ENCODE measurements around the gene TARBP2.
A peak's percentile ranks its signal among the peaks of the same experiment; 100 is the strongest.

The TARBP2 gene, protein sequence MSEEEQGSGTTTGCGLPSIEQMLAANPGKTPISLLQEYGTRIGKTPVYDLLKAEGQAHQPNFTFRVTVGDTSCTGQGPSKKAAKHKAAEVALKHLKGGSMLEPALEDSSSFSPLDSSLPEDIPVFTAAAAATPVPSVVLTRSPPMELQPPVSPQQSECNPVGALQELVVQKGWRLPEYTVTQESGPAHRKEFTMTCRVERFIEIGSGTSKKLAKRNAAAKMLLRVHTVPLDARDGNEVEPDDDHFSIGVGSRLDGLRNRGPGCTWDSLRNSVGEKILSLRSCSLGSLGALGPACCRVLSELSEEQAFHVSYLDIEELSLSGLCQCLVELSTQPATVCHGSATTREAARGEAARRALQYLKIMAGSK

DNA sequence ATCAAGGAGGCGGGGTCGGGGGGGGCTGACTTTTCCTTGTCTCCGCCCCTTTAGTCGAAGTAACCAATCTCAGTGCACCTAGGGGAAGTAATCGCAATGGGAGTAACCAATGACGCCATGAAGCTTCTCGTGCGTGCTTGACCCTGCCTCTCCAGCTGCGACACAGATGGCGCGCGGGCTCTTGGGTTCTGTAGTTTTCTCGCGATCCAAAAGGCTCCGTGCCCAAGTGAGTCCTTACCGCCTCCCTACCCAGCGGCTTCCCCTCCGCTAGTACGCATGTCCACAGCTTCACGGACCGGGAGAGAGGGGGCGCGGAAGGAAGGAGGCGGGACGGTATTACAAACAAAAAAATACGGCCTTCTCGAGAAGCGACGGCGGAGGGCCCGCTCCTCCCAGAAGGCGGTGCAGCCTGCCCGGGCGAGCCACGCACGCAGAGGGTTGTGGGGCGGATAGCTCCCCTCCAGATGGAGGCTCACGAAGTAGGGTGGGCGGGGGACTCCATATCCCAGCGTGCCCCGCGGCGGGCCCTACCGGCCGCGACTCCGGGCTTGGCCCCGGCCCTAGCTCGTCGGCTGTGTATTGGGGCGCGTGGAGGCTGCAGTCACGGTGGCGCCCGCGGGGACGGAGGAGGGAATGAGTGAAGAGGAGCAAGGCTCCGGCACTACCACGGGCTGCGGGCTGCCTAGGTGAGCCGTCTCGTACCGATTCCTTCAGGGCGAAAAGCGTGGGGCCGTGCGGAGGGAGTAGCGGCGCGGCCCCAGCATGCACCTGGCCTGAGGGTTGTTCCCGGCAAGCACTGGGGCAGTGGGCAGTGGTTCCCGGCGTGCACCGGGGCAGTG lies at the start of gene TARBP2:
Gene TARBP2, plus strand, starts transcription at position 508 of the 839 bp plus-strand sequence. Its CDS starts 126 bp downstream, at position 634.
- peak; percentile 91 to 98 (median 96) for DNase-seq (ENCODE audit: low read depth in 3 of 3)

DNA sequence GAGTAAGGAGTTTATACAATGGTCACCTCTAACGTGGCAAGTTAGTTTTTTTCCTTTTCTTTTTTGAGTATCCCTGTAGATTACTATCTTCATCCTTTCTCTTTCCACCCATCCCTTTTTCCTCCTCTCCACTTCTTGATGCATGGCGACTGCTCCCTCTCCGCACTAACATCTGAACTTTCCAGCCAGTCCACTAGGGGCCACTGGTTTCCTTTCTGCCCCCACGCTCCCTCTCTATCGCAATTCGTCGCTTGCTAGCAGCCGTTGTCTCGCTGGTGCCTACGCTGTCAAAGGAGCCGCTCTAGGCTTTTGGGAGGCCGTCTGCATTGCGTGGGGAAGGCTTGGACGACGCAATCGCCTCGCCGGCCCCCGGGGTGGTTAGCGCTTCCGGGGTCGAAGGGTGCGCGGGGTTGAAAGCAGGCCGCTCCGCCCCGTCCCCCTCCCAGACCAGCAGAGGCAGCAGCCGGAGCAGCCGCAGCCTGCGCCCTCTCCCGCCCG lies 49.4 kb upstream of the TARBP2 start, which contains the start of gene PCBP2:
Gene PCBP2, plus strand, starts transcription at position 442 of the 498 bp plus-strand sequence. CDS start 2,699 bp downstream, outside the sequence.
- DNase-seq (ENCODE audit: low read depth in 3 of 3) = peak; percentile 94 to 97 (median 95)

DNA sequence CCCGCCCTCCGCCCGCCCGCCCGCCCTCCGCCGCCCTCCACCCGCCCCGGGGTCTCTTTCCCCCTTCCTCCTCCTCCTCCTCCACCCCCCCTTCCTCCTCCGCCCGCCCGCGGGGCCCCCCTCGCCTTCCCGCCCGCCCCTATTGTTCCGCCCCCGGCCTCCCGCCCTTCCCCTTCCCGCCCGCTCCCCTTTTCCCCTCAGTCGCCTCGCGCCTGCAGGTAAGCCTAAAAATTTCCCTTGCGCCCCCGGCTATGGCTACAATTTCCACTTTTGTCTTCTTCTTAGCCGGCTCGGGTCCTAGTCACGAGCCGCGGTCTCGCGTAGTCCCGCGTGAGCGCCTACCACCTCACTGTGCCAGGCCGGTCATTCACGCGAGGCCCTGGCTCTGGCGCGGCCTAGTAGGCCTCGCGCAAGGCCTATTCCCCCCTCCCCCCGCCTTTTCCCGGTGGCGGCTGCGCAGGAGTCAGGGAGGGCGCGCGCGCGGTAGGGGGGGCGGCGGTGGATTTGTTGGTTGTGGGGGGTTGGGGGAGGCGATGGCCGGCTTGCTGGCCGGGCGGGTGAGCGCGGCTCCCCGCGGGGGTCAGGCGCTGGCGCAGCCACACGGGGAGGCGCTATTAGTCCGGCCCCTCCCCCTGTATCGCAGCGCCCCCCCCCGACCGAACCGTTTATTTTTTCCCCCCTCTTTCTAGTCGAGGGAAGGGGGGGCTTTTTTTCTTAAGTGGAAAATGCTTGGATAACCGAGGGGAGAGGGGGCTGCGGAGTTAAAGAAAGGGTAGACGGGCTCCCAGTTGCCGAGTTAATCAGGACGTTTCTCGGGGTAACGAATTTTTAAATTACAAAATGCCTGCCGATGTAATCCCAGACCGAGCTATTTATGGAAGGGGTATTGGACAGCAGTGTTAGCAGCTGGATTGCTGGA lies 48.7 kb upstream of the TARBP2 start:
- peak; percentile 51 to 66 (median 55) for DNase-seq (ENCODE audit: low read depth in 3 of 3)

DNA sequence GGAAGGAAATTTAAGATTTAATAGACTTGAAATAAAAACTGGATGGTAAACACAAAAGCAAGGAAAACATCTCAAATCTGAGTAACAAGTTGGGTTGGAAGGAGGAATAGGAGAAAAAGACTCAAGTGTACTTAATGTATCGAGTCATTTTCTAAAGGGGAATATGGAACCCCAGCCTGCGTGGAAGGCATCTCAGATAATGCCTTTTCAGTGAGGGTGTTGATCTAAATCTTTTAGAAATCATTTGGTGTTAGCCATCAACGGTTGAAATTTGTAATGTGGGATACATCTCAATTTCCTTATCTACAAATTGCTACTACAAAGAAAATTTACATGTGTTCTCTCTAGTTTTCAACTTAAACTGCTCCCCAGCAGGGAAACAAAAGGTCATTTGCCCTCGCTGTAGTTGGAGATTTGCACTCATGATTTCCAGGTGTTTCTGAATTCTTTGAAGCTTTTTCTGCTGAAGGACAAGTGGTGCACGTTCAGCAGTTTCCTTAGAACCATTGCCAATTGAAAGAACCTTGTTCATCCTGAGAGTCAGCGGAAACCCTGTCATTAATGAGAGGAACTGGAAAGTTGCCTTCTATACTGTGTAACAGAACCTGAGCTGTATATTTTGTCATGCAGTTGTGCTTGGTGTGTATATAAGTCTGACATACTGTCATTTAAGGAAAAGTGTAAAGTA lies 47.0 kb upstream of the TARBP2 start:
- DNase-seq (ENCODE audit: low read depth in 3 of 3) = no peak

DNA sequence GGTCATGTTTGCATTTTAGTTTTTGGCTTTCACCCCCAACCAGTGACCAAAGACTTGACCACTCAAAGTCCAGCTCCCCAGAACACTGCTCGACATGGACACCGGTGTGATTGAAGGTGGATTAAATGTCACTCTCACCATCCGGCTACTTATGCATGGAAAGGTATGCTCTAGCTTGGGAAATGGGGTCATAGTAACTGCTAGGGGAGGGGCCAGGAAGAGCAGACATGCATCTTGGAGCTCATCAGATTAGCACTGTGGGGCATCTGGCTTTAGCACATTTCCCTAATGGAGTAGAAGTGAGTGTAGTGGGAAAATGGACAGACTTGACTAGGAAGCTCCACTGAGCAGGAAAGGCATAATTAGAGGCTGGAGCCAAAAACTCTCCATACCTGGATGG lies 46.4 kb upstream of the TARBP2 start:
- DNase-seq (ENCODE audit: low read depth in 3 of 3) = no peak

DNA sequence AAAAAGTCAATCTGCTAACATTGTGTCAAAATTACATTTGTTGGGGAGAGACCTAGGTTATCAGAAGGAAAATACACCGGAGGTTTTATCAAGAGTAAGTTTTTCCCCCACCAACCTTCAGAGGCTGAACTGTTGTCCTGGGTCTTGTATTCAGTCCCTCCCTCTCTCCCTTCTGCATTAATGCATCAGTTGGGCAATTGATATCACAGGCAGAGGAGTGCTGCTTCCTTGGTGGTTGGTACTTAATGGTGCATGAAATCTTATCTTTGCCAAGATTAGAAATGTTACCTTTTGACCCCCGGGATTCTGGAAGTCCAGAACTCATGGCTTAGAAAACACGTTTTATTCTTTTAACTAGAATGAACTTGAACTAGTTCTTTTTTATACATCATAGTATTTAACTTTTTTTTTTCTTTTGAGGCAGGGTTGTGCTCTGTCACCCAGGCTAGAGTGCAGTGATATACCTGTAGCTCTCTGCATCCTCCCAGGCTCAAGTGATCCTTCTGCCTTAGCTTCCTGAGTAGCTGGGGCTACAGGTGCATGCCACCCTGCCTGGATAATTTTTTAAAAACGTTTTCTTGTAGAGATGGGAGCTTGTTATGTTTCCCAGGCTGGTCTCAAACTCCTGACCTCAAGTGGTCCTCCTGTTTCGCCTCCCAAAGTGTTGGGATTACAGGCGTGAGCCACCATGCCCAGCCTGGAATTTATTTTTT lies 44.3 kb upstream of the TARBP2 start:
- DNase-seq (ENCODE audit: low read depth in 3 of 3) = no peak

DNA sequence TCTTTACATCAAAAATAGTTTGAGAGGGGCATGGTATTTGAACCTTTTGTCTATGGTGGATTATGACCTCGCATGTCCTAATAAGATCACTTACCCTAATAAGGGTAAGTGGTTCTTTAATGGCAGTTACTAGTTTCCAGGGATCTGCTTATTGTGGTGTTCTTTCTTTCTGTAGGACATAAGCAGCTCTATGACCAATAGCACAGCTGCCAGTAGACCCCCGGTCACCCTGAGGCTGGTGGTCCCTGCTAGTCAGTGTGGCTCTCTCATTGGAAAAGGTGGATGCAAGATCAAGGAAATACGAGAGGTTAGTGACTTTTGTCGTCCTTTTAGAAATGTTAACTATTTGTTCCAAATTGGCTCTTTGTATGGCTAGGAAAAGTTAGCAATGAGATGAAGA lies 42.0 kb upstream of the TARBP2 start:
- no peak for DNase-seq (ENCODE audit: low read depth in 3 of 3)

DNA sequence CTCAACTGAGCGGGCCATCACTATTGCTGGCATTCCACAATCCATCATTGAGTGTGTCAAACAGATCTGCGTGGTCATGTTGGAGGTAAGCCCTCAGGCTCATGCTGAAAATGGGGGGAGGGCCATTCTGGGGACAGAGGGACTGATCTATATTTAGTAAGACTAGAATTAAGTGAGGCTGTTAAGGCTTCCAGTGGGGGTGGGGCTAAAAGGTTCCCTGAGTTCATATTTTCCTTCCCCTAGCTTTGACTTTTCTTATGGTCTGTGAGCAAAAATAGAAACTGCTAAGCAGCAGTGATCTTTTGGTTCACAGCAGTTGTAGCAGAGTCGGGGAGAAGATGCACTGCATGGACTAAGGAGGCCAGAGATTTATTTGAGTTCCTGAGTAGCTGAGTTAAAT lies 40.0 kb upstream of the TARBP2 start:
- no peak for DNase-seq (ENCODE audit: low read depth in 3 of 3)

DNA sequence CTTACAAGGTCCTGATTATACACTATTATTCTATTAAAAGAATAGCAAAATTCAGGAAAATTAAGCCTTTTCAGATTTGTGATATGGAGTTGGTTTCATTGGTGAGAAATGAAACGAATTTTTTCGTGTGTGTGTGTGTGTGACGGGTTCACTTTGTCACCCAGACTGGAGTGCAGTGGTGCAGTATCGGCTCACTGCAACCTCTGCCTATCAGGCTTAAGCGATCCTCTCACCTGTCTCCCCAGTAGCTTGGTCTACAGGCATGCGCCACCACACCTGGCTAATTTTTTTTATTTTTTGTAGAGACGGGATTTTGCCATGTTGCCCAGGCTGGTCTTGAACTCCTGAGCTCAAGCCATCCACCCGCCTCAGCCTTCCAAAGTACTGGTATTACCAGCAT lies 39.5 kb upstream of the TARBP2 start:
- no peak for DNase-seq (ENCODE audit: low read depth in 3 of 3)

DNA sequence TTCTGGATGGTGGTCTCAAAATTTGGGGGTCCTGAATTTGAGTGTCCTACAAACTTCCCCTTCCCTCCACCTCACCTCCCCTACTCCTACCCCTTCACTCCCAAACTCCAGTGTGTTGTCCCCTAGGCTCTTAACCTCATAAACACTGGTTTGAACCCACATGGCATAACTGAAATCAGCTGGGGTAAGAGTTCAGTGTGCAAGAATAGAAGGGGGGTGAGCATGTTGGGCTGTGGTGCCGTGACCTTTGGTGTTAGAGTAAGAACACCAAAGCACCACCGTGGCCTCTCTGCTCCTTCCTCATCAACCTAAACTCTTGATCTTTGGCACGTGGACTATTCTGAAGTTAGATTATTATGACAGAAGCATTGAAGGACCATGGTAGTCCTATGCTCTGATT lies 38.1 kb upstream of the TARBP2 start:
- DNase-seq (ENCODE audit: low read depth in 3 of 3) = no peak

DNA sequence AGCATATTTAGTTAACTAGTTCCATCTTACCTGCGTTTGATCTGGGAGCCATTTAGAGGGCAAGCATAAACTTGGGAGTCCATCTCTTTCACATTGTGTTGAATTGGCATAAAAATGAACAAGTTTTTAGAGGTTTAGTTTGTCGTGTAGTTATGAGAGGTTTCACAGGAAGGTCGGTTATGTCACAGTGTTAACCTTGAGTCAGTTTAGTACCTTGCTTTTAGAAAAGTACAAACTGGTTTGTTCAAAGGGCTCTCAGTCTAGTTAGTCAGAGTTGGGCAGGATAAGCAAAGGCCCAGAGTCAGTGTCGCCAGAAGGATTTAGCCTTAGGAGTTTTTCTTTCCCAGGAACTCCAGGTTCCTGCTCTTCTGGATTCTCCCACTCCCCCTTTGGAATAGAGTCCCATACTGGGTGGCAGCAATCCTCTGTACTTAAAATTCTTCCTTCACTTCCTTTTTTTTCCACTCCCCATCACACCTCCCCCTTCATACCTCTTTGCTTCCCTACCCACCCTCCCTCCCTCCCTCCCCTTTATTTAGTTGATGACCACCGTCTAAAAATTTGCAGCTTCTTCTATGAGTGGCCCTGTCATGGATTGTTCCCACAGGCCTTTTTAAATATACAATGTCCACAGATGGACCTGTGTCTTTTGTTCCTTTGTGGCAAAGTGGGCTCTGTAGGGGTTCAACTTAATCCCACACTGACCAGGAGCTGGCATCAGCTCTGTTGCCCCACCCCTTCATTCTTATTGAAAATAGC lies 37.1 kb upstream of the TARBP2 start:
- DNase-seq (ENCODE audit: low read depth in 3 of 3) = no peak

DNA sequence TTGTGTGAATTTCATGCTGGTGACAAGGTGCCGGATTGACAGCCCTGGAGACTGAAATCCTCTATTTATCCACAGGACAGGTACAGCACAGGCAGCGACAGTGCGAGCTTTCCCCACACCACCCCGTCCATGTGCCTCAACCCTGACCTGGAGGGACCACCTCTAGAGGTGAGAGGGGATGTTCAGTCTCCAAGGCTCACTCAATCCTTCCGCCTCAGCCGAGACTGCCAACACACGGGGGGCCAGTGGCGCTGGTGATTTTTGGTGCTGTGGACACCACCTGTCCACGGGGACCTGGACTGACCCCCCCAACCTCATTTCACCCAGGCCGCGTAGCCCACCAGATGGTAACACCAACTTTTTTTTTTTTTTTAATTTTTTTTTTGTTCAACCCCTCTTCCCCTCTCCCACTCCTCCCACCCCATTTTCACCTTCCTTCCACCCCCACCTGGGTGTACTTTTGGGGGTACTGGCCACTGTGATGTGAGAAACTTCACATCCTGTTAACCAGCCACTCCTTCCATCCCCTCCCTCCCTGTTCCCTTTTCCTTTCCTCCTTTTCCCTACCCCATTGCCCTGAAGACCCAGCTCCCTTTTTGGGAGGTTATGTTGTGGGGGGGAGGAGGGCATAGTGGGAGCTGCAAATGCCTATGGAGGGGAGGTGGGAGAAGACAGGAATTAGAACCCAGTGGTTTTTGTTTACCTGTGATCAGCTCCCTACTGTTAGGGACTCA lies 36.2 kb upstream of the TARBP2 start:
- no peak for DNase-seq (ENCODE audit: low read depth in 3 of 3)

DNA sequence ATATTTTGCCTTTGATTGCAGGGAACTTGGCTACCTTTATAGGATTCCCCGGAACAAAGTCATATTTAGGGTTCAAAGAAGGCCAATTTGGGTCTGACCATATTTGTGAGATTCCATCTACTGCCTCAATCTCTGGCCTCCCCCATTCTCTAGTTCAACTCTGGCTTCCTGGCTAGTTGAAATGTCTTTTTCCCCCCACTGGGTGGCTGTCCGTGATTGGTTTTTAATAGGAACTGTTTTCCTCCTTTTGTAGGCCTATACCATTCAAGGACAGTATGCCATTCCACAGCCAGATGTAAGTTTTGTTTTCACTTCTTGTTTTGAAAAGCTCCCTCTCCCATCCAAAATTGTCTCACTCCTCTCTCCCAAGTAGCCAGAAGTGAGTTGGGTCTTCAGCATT lies 35.4 kb upstream of the TARBP2 start:
- no peak for DNase-seq (ENCODE audit: low read depth in 3 of 3)

DNA sequence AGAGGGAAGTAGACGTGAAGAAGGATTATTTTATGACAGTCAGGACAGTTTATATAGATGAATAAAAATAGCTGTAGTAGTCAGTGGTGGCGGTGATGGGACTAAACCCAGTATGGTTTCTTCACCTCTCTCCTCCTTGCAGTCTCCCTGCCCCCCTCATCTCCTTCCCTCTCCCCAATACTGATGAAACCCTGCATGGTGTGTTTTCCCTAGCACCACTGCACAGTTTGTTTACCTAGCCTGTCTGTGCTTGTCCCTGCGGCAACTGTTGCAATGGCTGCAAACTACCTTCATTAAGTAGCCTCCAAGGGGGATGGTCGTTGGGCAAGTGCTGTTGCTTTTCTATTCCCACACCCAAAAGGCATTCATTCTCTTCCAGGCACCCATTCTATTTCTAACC lies 34.4 kb upstream of the TARBP2 start:
- no peak for DNase-seq (ENCODE audit: low read depth in 3 of 3)

DNA sequence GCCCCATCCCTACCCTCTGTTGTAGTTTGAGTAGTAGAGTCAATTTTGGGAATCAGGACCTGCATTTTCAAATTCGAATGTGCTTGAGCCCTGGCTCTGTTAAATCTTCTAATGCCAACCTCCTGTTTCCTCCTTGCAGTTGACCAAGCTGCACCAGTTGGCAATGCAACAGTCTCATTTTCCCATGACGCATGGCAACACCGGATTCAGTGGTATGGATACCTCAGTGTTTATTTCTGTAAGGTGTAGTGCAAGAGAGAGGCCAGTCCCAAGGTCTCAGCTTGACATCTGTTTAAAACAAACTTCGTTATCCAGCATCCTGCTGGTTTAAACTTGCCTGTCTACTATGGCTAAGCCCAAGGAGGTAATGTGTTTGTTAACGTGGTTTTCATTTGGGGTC lies 34.0 kb upstream of the TARBP2 start:
- no peak for DNase-seq (ENCODE audit: low read depth in 3 of 3)

DNA sequence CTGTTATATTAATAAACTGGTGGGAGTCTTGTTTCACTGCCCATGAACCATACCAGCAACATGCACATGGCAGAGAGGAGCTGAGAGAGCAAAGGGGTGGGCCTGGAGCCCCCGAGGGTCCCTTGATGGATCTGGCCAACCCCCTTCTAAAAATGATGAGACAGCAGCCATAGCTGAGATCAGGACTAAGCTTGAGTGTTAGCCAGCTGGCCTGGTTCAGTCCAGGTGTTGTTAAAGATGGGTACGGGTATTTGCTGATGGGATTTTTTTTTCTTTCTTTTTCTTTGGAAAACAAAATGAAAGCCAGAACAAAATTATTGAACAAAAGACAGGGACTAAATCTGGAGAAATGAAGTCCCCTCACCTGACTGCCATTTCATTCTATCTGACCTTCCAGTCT lies 33.2 kb upstream of the TARBP2 start:
- DNase-seq (ENCODE audit: low read depth in 3 of 3) = no peak

DNA sequence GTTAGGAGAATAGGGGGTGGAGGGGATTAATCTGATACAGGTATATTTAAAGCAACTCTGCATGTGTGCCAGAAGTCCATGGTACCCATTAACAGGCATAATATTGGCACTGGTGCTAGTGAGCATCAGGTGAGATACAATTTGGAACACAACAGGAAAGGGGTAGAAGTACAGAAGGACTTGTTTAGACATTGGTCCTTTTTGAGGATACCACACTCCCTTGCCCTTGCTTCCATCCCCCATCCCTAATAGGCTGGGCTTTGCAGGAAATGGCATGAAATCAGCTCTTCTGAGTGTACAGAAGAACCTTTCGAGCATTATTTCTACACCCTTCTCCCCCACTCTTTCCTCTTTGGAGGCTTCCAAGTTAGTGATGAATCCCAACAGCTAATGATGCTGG lies 32.8 kb upstream of the TARBP2 start:
- DNase-seq (ENCODE audit: low read depth in 3 of 3) = no peak

DNA sequence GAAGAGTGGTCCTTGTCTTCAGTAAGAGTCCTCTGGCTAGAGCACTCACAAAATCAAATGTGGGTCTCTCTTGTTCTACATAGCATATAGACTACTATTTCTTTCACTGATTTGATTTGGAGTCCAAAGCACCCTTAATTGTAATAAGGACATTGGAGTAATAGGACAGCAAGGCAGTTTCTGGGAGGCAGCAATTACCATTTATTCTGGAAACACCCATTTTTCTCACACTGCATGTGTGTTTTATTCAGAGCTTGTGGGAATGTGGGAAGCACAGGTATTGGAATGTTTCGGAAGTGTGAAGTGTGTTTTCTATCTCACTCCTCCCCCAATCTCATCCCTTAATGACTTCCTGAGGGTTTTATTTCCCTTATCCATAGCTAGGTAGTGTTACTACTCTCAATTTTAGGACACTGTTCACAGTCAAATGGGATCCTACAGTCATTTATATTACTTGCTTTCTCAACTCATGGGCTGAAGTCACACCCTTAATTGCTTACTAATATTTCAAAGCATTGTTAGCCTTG lies 29.0 kb upstream of the TARBP2 start:
- no peak for DNase-seq (ENCODE audit: low read depth in 3 of 3)

DNA sequence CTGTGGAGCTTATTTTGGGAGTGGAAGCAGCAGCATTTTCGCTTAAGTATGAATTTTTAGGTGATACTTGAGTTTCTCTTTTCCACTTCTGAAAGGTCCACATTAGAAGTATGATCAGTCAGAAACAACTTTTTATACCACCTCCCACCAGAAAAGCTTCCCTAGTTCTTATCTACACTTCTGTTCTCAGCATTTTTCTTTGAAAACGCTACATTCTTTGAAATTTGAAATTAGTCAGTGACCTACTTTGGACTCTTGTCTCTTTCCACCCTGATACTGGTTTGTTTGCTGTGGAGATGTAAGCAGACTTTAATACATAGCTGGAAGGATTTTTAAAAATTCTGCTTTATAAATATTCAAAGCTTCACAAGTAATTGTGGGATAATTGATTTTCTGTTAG lies 27.0 kb upstream of the TARBP2 start:
- DNase-seq (ENCODE audit: low read depth in 3 of 3) = no peak

Data from stimulated activated CD4-positive, alpha-beta T cell treated with anti-CD3 and anti-CD28 coated beads, TNF-alpha, amount 100 ng/mL, for 24 hours (primary cell).